ENCODE measurements around the gene RBM47. TPM values are rescaled to one million over a fixed set of nuclear protein-coding genes. Genes with fewer than 3 reads are reported as not detected.
A peak's percentile ranks its signal among the peaks of the same experiment; 100 is the strongest.

The RBM47 gene
- polyA plus RNA-seq, 1 donor from 2014 or later, result 1.7 TPM

GRCh38 chr4:40550948-40551462 lies 78.7 kb downstream of the RBM47 start:
- Histone ChIP-seq H3K9me2 (ENCODE audit: insufficient read depth, low read length) (no peaks in the 10 kb centered on the region), H3K27ac (ENCODE audit: low read length) (no peak overlapping the region), H2AFZ (ENCODE audit: low read depth, low read length) (no peak overlapping the region), H3K27me3 (ENCODE audit: insufficient read depth, low read depth, low read length) (no peaks in the 10 kb centered on the region), H3K9me3 (ENCODE audit: low read length) (no peaks in the 10 kb centered on the region), H3F3A (ENCODE audit: insufficient read depth, low read length, poor library complexity, severe bottlenecking) (no peaks in the 10 kb centered on the region), H3K4me2 (ENCODE audit: low read length) (no peak overlapping the region), H3K79me2 (replicated peaks; ENCODE audit: insufficient read depth, low read length) (no peaks in the 10 kb centered on the region), H4K20me1 (ENCODE audit: insufficient read depth) (no peaks in the 10 kb centered on the region), H3K4me3 (ENCODE audit: low read length) (no peak overlapping the region), H3K9ac (ENCODE audit: low read length) (no peak overlapping the region), H3K36me3 (ENCODE audit: insufficient read depth, low read length) (no peaks in the 10 kb centered on the region)
- TF ChIP-seq SMC3 (conservative IDR thresholded peaks at IDR 0.05; ENCODE audit: poor library complexity) (no peak), REST (IDR thresholded peaks at IDR 0.05; ENCODE audit: borderline replicate concordance) (no peak), CTCF (IDR thresholded peaks at IDR 0.05; ENCODE audit: poor library complexity, severe bottlenecking) (peak; percentile 10), EZH2 (IDR thresholded peaks at IDR 0.05; ENCODE audit: borderline replicate concordance, insufficient read depth, low read length, poor library complexity, severe bottlenecking) (no peak), EP300 (conservative IDR thresholded peaks at IDR 0.05; ENCODE audit: poor library complexity, severe bottlenecking) (no peak), MXI1 (conservative IDR thresholded peaks at IDR 0.05; ENCODE audit: poor library complexity, severe bottlenecking) (no peak), TAF1 (IDR thresholded peaks at IDR 0.05; ENCODE audit: low read depth) (no peak)

GRCh38 chr4:40550196-40550595 lies 79.5 kb downstream of the RBM47 start:
- Histone ChIP-seq H3F3A (ENCODE audit: insufficient read depth, low read length, poor library complexity, severe bottlenecking) (no peaks in the 10 kb centered on the region), H4K20me1 (ENCODE audit: insufficient read depth) (no peaks in the 10 kb centered on the region), H3K79me2 (replicated peaks; ENCODE audit: insufficient read depth, low read length) (no peaks in the 10 kb centered on the region), H3K9me3 (ENCODE audit: low read length) (no peaks in the 10 kb centered on the region), H2AFZ (ENCODE audit: low read depth, low read length) (no peak overlapping the region), H3K4me2 (ENCODE audit: low read length) (no peak overlapping the region), H3K36me3 (ENCODE audit: insufficient read depth, low read length) (no peaks in the 10 kb centered on the region), H3K27me3 (ENCODE audit: insufficient read depth, low read depth, low read length) (no peaks in the 10 kb centered on the region), H3K9me2 (ENCODE audit: insufficient read depth, low read length) (no peaks in the 10 kb centered on the region), H3K4me3 (ENCODE audit: low read length) (no peak overlapping the region), H3K9ac (ENCODE audit: low read length) (no peak overlapping the region), H3K27ac (ENCODE audit: low read length) (no peak overlapping the region)
- TF ChIP-seq CTCF (IDR thresholded peaks at IDR 0.05; ENCODE audit: poor library complexity, severe bottlenecking), result no peak
- TF ChIP-seq REST (IDR thresholded peaks at IDR 0.05; ENCODE audit: borderline replicate concordance), result no peak
- TF ChIP-seq POLR2AphosphoS5 (IDR thresholded peaks at IDR 0.05), result no peak
- TF ChIP-seq EZH2 (IDR thresholded peaks at IDR 0.05; ENCODE audit: borderline replicate concordance, insufficient read depth, low read length, poor library complexity, severe bottlenecking), result no peak
- TF ChIP-seq EP300 (conservative IDR thresholded peaks at IDR 0.05; ENCODE audit: poor library complexity, severe bottlenecking), result no peak
- no peak for TF ChIP-seq SMC3 (conservative IDR thresholded peaks at IDR 0.05; ENCODE audit: poor library complexity)
- no peak for TF ChIP-seq RAD21 (conservative IDR thresholded peaks at IDR 0.05)
- TF ChIP-seq TAF1 (IDR thresholded peaks at IDR 0.05; ENCODE audit: low read depth), result no peak
- no peak for TF ChIP-seq MXI1 (conservative IDR thresholded peaks at IDR 0.05; ENCODE audit: poor library complexity, severe bottlenecking)

Measured in neural cell (in vitro differentiated cells).